Tibial nerve (tissue), 4 donors: Measurements from ENCODE around the gene CDKN1A. TPM values are rescaled to one million over a fixed set of nuclear protein-coding genes. Genes with fewer than 3 reads are reported as not detected.
A peak's percentile ranks its signal among the peaks of the same experiment; 100 is the strongest.

Source experiments
- DNase-seq, 2 donors: peaks; one replicate each; pipeline ENCODE4 v3.0.0-alpha.2; 2019; ENCODE audit warnings: low spot score in 2 of 2
- H3K27ac ChIP-seq, 4 donors: fragments of 200-600 bp; sonication (generic) in 3 of 4; one replicate each; pipeline ENCODE4 v1.5.1; 2017 to 2019; ENCODE audit warnings: mild to moderate bottlenecking in 1 of 4
- H3K27me3 ChIP-seq, 2 donors: fragments of 200-600 bp; sonication (generic) in 1 of 2; one replicate each; pipeline versions ENCODE4 v1.5.1 to v1.6.0; 2017 to 2019
- H3K36me3 ChIP-seq, 3 donors: fragments of 200-600 bp; sonication (generic); one replicate each; pipeline ENCODE4 v1.5.1; 2018 to 2019
- H3K4me1 ChIP-seq, 4 donors: fragments of 200-600 bp; sonication (generic) in 3 of 4; one replicate each; pipeline ENCODE4 v1.5.1; 2017 to 2019
- H3K4me3 ChIP-seq, 4 donors: fragments of 200-600 bp; sonication (generic) in 3 of 4; one replicate each; pipeline ENCODE4 v1.5.1; 2017 to 2019; ENCODE audit warnings: mild to moderate bottlenecking in 1 of 4, moderate library complexity in 1 of 4
- H3K9me3 ChIP-seq, 4 donors: fragments of 200-600 bp; sonication (generic) in 3 of 4; one replicate each; pipeline ENCODE4 v1.5.1; 2017 to 2019
- EP300 ChIP-seq, 2 donors: sonication (generic); formaldehyde crosslinking; IDR thresholded peaks; one replicate each; pipeline ENCODE4 v1.6.1; 2017; ENCODE audit warnings: antibody characterized with exemption in 2 of 2, mild to moderate bottlenecking in 1 of 2
- POLR2A ChIP-seq, 2 donors: fragments of 450-650 bp; IDR thresholded peaks; one replicate each; pipeline ENCODE4 v1.6.1; 2017; ENCODE audit warnings: antibody characterized with exemption in 2 of 2, mild to moderate bottlenecking in 2 of 2, moderate library complexity in 2 of 2
- WGBS, 2 donors: methylation state at CpG; one replicate each; pipeline ENCODE4 v1.1.5; 2018; 5-methylcytosine and 5-hydroxymethylcytosine counted together
- total RNA-seq, 4 donors: library from RNA; depleted of rRNA; stranded (reverse); fragments of >200 nt; gene quantifications; one replicate each; pipeline ENCODE4 v1.1.0, GENCODE V29; 2016
- TF ChIP-seq, protein P1 (sequence below), 5 experiments: fragments of 200-600 bp in 3 of 5; fragments of 450-650 bp in 2 of 5; sonication (generic) in 3 of 5; IDR thresholded peaks; one replicate each; pipeline ENCODE4 v1.5.1; 2016 to 2019; ENCODE audit warnings: antibody characterized with exemption in 5 of 5, mild to moderate bottlenecking in 3 of 5, moderate library complexity in 2 of 5

CDKN1A gene
- total RNA-seq, 4 donors from 2014 or later = 112 to 142 (median 124) TPM

GRCh38 chr6:36686668-36687513, 8.4 kb downstream of the CDKN1A start:
- no peaks in the 10 kb centered on the region for H3K27me3 ChIP-seq
- TF ChIP-seq EP300 (IDR thresholded peaks at IDR 0.05) (peak in 1 of 2 donors; percentile 4), POLR2A (IDR thresholded peaks at IDR 0.05) (no peak)
- H3K36me3 ChIP-seq = peaks cover 2 to 62% (median 24%) of the 10 kb centered on the region in 3 donors
- H3K4me3 ChIP-seq = no peak overlapping the region
- peaks cover 0 to 20% (median 16%) of the 10 kb centered on the region in 4 donors for H3K4me1 ChIP-seq
- DNase-seq = no peak
- H3K9me3 ChIP-seq = no peaks in the 10 kb centered on the region
- H3K27ac ChIP-seq = no peak overlapping the region
- 84 to 89% methylated on average over 10 of the region's 10 CpGs for WGBS, 2 donors

- H3K36me3 ChIP-seq = peaks cover 2 to 54% (median 24%) of the 10 kb centered on the region in 3 donors
- 93 to 94% methylated on average over 6 of the region's 6 CpGs for WGBS, 2 donors
- TF ChIP-seq EP300 (IDR thresholded peaks at IDR 0.05) = no peak
- no peak for TF ChIP-seq POLR2A (IDR thresholded peaks at IDR 0.05)
- TF ChIP-seq, protein P1, sequence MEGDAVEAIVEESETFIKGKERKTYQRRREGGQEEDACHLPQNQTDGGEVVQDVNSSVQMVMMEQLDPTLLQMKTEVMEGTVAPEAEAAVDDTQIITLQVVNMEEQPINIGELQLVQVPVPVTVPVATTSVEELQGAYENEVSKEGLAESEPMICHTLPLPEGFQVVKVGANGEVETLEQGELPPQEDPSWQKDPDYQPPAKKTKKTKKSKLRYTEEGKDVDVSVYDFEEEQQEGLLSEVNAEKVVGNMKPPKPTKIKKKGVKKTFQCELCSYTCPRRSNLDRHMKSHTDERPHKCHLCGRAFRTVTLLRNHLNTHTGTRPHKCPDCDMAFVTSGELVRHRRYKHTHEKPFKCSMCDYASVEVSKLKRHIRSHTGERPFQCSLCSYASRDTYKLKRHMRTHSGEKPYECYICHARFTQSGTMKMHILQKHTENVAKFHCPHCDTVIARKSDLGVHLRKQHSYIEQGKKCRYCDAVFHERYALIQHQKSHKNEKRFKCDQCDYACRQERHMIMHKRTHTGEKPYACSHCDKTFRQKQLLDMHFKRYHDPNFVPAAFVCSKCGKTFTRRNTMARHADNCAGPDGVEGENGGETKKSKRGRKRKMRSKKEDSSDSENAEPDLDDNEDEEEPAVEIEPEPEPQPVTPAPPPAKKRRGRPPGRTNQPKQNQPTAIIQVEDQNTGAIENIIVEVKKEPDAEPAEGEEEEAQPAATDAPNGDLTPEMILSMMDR (IDR thresholded peaks at IDR 0.05) = no peak
Measured at GRCh38 chr6:36688063-36688738, 9.7 kb downstream of the CDKN1A start.

GRCh38 chr6:36688739-36689075, 10.2 kb downstream of the CDKN1A start:
- Histone ChIP-seq H3K27ac (no peak overlapping the region), H3K27me3 (no peaks in the 10 kb centered on the region), H3K4me1 (peaks cover 0 to 6% (median 3%) of the 10 kb centered on the region in 4 donors), H3K36me3 (peaks cover 2 to 49% (median 24%) of the 10 kb centered on the region in 3 donors), H3K4me3 (no peak overlapping the region), H3K9me3 (no peaks in the 10 kb centered on the region)
- DNase-seq = no peak
- TF ChIP-seq EP300 (IDR thresholded peaks at IDR 0.05) (no peak), POLR2A (IDR thresholded peaks at IDR 0.05) (no peak)
- TF ChIP-seq, protein P1 (IDR thresholded peaks at IDR 0.05) = no peak
- 63 to 85% methylated on average over 5 of the region's 5 CpGs for WGBS, 2 donors

More at GRCh38 chr6:36688063-36688738, 9.7 kb downstream of the CDKN1A start:
- DNase-seq = no peak
- Histone ChIP-seq H3K9me3 (no peaks in the 10 kb centered on the region), H3K27ac (no peak overlapping the region), H3K4me1 (peaks cover 0 to 11% (median 7%) of the 10 kb centered on the region in 4 donors), H3K27me3 (no peaks in the 10 kb centered on the region), H3K4me3 (no peak overlapping the region)

DNA sequence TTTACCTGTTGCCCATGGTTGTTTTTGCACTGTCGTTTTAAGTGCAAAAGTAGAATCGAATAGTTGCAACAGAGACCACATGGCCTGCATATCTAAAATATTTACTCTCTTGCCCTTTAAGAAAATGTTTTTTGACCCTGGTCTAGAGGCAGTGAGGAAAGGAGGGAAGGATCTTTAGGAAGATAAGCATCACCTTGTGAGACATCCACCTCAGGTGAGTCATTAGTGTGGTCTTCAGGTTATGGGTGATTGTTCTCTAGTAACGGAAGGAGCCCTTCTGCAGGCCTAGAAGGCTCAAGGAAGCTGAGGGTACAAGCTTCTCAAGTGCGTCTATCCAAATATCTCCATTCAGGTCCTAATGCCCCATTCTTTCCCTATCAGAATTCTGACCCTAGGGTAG, 12.5 kb downstream of the CDKN1A start:
- Histone ChIP-seq H3K36me3 (peaks cover 0 to 26% (median 9%) of the 10 kb centered on the region in 3 donors), H3K27me3 (no peaks in the 10 kb centered on the region), H3K4me3 (no peak overlapping the region), H3K4me1 (peaks cover 0 to 6% (median 2%) of the 10 kb centered on the region in 4 donors), H3K9me3 (no peaks in the 10 kb centered on the region), H3K27ac (no peak overlapping the region)
- DNase-seq = no peak
- 92 to 97% methylated on average over 4 of the region's 4 CpGs for WGBS, 2 donors
- TF ChIP-seq, protein P1 (IDR thresholded peaks at IDR 0.05) = no peak
- TF ChIP-seq POLR2A (IDR thresholded peaks at IDR 0.05) (no peak), EP300 (IDR thresholded peaks at IDR 0.05) (no peak)

DNA sequence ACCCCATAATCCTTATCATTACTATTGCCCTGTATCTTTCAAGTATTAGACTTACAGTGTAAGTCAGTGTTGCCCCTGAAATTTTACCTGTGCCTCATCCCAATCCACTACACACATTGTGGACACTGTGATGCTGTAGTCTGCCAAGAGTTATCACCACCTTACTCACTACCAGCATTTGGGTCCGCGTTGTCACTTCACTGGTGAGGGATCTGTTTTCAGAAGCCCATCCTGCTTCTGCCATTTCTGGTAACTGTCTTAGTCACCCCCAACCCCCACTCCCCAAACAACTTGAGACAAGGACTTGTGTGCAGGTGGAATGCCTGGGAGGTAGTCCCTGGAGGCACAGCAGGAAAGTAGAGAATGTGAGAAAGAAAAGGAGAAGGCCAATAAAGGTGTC, 13.1 kb downstream of the CDKN1A start:
- Histone ChIP-seq H3K27ac (peak overlapping the region in 1 of 4 donors; percentile 10), H3K4me3 (no peak overlapping the region), H3K36me3 (peaks cover 0 to 20% (median 3%) of the 10 kb centered on the region in 3 donors), H3K27me3 (no peaks in the 10 kb centered on the region), H3K9me3 (no peaks in the 10 kb centered on the region), H3K4me1 (peaks cover 0 to 6% (median 2%) of the 10 kb centered on the region in 4 donors)
- DNase-seq = no peak
- 95 to 100% methylated on average over 2 of the region's 2 CpGs for WGBS, 2 donors
- TF ChIP-seq EP300 (IDR thresholded peaks at IDR 0.05) = no peak
- TF ChIP-seq POLR2A (IDR thresholded peaks at IDR 0.05) = no peak
- TF ChIP-seq, protein P1 (IDR thresholded peaks at IDR 0.05) = no peak
